ENCODE results near the gene SLC35F1.

- TF ChIP-seq SUZ12 (IDR thresholded peaks at IDR 0.05) (no peak), TARDBP (IDR thresholded peaks at IDR 0.05) (no peak), ARNT (IDR thresholded peaks at IDR 0.05) (no peak), SP1 (IDR thresholded peaks at IDR 0.05) (no peak), HDGF (IDR thresholded peaks at IDR 0.05; ENCODE audit: borderline replicate concordance) (no peak), NFRKB (IDR thresholded peaks at IDR 0.05) (no peak), BHLHE40 (IDR thresholded peaks at IDR 0.05; ENCODE audit: borderline replicate concordance) (no peak), FOXA1 (IDR thresholded peaks at IDR 0.05) (no peak), L3MBTL2 (conservative IDR thresholded peaks at IDR 0.05) (no peak), LEF1 (IDR thresholded peaks at IDR 0.05; ENCODE audit: borderline replicate concordance) (no peak), FOXM1 (IDR thresholded peaks at IDR 0.05; ENCODE audit: borderline replicate concordance) (no peak)
- TF ChIP-seq, protein P1, sequence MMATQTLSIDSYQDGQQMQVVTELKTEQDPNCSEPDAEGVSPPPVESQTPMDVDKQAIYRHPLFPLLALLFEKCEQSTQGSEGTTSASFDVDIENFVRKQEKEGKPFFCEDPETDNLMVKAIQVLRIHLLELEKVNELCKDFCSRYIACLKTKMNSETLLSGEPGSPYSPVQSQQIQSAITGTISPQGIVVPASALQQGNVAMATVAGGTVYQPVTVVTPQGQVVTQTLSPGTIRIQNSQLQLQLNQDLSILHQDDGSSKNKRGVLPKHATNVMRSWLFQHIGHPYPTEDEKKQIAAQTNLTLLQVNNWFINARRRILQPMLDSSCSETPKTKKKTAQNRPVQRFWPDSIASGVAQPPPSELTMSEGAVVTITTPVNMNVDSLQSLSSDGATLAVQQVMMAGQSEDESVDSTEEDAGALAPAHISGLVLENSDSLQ (IDR thresholded peaks at IDR 0.05): no peak
Measured at GRCh38 chr6:118324116-118324515, 417.1 kb downstream of the SLC35F1 start.
